SK-N-SH treated with all-trans-retinoic acid at 6 μM for 48 hours (cell line): ENCODE results near the gene ARHGEF4.
A peak's percentile ranks its signal among the peaks of the same experiment; 100 is the strongest.

ENCODE experiments used
- ATAC-seq: fragments of 200-7000 bp; cut with Tn5 transposase; 3 replicates; pipeline ENCODE4 v1.9.1; 2020; ENCODE audit warnings: mild to moderate bottlenecking, moderate library complexity
- ARNTL ChIP-seq: fragments of 450-650 bp; formaldehyde crosslinking; IDR thresholded peaks from 2 replicates; pipeline ENCODE4 v1.5.0; 2020; ENCODE audit warnings: low read depth, mild to moderate bottlenecking, moderate library complexity, borderline replicate concordance
- CSDC2 ChIP-seq: fragments of 250-450 bp; sonication (Bioruptor Pico); IDR thresholded peaks from 2 replicates; pipeline ENCODE4 v1.5.0; 2020; ENCODE audit warnings: mild to moderate bottlenecking, moderate library complexity
- ESRRG ChIP-seq: fragments of 250-450 bp; sonication (Bioruptor Pico); IDR thresholded peaks from 2 replicates; pipeline ENCODE4 v1.6.1; 2021; ENCODE audit warnings: mild to moderate bottlenecking
- GLIS3 ChIP-seq: fragments of 250-450 bp; sonication (Bioruptor Pico); IDR thresholded peaks from 2 replicates; pipeline ENCODE4 v1.5.0; 2020; ENCODE audit warnings: mild to moderate bottlenecking, moderate library complexity
- ISL1 ChIP-seq: fragments of 250-450 bp; sonication (Bioruptor Pico); IDR thresholded peaks from 2 replicates; pipeline ENCODE4 v2.1.2; 2022; ENCODE audit warnings: mild to moderate bottlenecking, moderate library complexity
- PPARA ChIP-seq: fragments of 250-450 bp; sonication (Bioruptor Pico); IDR thresholded peaks from 2 replicates; pipeline ENCODE4 v1.5.0; 2020; ENCODE audit warnings: mild to moderate bottlenecking, borderline replicate concordance
- RARB ChIP-seq: fragments of 250-450 bp; sonication (Bioruptor Pico); IDR thresholded peaks from 2 replicates; pipeline ENCODE4 v1.8.0; 2021; ENCODE audit warnings: mild to moderate bottlenecking, moderate library complexity
- SNAI2 ChIP-seq: fragments of 250-450 bp; sonication (Bioruptor Pico); IDR thresholded peaks from 2 replicates; pipeline ENCODE4 v1.5.0; 2020; ENCODE audit warnings: mild to moderate bottlenecking, moderate library complexity
- TCF4 ChIP-seq: fragments of 250-450 bp; sonication (Bioruptor Pico); IDR thresholded peaks from 2 replicates; pipeline ENCODE4 v1.8.0; 2021; ENCODE audit warnings: mild to moderate bottlenecking, moderate library complexity, borderline replicate concordance
- ZC3H10 ChIP-seq: fragments of 250-450 bp; sonication (Bioruptor Pico); IDR thresholded peaks from 2 replicates; pipeline ENCODE4 v1.5.1; 2021; ENCODE audit warnings: mild to moderate bottlenecking, moderate library complexity
- ZFP3 ChIP-seq: fragments of 250-450 bp; sonication (Bioruptor Pico); IDR thresholded peaks from 2 replicates; pipeline ENCODE4 v1.5.0; 2020; ENCODE audit warnings: mild to moderate bottlenecking, moderate library complexity
- ZFP30 ChIP-seq: fragments of 450-650 bp; formaldehyde crosslinking; IDR thresholded peaks from 2 replicates; pipeline ENCODE4 v1.5.0; 2022; ENCODE audit warnings: mild to moderate bottlenecking, moderate library complexity
- ZNF565 ChIP-seq: fragments of 450-650 bp; formaldehyde crosslinking; conservative IDR thresholded peaks from 2 replicates; pipeline ENCODE4 v1.5.0; 2020; ENCODE audit warnings: low read depth, mild to moderate bottlenecking, moderate library complexity
- ZNF70 ChIP-seq: fragments of 450-650 bp; formaldehyde crosslinking; IDR thresholded peaks from 2 replicates; pipeline ENCODE4 v1.5.0; 2020; ENCODE audit warnings: mild to moderate bottlenecking, moderate library complexity
- ZNF8 ChIP-seq: fragments of 450-650 bp; formaldehyde crosslinking; IDR thresholded peaks from 2 replicates; pipeline ENCODE4 v1.5.0; 2020; ENCODE audit warnings: mild to moderate bottlenecking, moderate library complexity
- TF ChIP-seq, protein P1 (sequence below): fragments of 250-450 bp; sonication (Bioruptor Pico); IDR thresholded peaks from 2 replicates; pipeline ENCODE4 v1.8.0; 2020; ENCODE audit warnings: mild to moderate bottlenecking, moderate library complexity, borderline replicate concordance
- TF ChIP-seq, protein P2 (sequence below): fragments of 250-450 bp; sonication (Bioruptor Pico); IDR thresholded peaks from 2 replicates; pipeline ENCODE4 v1.5.1; 2020; ENCODE audit warnings: low read depth, mild to moderate bottlenecking, moderate library complexity
- TF ChIP-seq, protein P3 (sequence below): fragments of 250-450 bp; sonication (Bioruptor Pico); IDR thresholded peaks from 2 replicates; pipeline ENCODE4 v1.5.0; 2020; ENCODE audit warnings: mild to moderate bottlenecking, moderate library complexity
- TF ChIP-seq, protein P4 (sequence below): fragments of 250-450 bp; sonication (Bioruptor Pico); IDR thresholded peaks from 2 replicates; pipeline ENCODE4 v1.5.1; 2021; ENCODE audit warnings: mild to moderate bottlenecking, moderate library complexity

The ARHGEF4 gene

DNA sequence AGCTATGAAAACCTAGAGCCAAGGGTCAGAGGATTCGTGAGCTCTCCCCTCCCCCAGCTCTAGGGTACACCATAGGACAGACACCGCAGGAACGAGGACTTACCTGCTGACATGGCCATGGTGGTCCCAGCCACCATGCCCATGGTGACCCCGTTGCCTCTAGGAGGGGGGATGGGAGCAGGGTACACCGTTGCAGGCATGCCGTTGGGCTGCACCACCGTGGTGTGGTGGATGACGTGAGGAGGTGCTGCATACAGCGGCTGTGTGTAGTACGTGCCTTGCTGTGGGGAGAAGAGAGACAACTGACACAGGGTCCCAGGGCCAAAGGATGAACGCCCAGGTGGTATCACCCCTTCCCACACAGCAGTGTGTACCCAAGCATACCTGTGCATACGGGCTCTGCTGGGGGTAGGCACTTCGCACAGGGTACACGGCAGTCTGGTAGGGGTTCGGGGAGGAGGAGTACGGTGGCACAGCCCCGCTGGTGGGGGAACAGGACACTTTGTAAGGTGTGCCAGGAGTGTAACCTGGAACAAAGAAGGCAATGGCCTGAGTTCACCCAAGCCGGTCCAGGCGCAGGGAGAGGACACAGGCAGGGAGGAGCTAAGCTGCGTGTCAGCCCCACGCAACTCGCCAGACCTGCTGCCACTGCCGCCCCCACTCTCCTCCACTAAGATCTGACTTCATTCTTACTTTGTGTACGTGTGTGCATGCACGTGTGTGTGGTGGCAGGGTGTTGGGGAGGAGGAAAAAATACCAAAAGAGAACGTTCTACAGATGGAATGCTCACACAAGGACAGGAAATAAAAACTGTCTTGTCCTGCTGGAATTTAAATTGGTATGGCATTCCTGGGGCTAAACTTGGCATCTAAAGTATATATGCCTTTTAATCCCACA, 218.7 kb downstream of the ARHGEF4 start:
- TF ChIP-seq ARNTL (CRISPR knock-in tag) (no peak), PPARA (no peak), ESRRG (CRISPR knock-in tag) (no peak), SNAI2 (CRISPR knock-in tag) (no peak), ZNF70 (CRISPR knock-in tag) (no peak), ZFP3 (CRISPR knock-in tag) (no peak), TCF4 (CRISPR knock-in tag) (no peak), ZC3H10 (CRISPR knock-in tag) (no peak)
- TF ChIP-seq, protein P1, sequence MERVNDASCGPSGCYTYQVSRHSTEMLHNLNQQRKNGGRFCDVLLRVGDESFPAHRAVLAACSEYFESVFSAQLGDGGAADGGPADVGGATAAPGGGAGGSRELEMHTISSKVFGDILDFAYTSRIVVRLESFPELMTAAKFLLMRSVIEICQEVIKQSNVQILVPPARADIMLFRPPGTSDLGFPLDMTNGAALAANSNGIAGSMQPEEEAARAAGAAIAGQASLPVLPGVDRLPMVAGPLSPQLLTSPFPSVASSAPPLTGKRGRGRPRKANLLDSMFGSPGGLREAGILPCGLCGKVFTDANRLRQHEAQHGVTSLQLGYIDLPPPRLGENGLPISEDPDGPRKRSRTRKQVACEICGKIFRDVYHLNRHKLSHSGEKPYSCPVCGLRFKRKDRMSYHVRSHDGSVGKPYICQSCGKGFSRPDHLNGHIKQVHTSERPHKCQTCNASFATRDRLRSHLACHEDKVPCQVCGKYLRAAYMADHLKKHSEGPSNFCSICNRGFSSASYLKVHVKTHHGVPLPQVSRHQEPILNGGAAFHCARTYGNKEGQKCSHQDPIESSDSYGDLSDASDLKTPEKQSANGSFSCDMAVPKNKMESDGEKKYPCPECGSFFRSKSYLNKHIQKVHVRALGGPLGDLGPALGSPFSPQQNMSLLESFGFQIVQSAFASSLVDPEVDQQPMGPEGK (CRISPR knock-in tag) = no peak
- TF ChIP-seq, protein P2, sequence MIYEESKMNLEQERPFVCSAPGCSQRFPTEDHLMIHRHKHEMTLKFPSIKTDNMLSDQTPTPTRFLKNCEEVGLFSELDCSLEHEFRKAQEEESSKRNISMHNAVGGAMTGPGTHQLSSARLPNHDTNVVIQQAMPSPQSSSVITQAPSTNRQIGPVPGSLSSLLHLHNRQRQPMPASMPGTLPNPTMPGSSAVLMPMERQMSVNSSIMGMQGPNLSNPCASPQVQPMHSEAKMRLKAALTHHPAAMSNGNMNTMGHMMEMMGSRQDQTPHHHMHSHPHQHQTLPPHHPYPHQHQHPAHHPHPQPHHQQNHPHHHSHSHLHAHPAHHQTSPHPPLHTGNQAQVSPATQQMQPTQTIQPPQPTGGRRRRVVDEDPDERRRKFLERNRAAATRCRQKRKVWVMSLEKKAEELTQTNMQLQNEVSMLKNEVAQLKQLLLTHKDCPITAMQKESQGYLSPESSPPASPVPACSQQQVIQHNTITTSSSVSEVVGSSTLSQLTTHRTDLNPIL (CRISPR knock-in tag) = no peak
- ATAC-seq = peak; percentile 89

DNA sequence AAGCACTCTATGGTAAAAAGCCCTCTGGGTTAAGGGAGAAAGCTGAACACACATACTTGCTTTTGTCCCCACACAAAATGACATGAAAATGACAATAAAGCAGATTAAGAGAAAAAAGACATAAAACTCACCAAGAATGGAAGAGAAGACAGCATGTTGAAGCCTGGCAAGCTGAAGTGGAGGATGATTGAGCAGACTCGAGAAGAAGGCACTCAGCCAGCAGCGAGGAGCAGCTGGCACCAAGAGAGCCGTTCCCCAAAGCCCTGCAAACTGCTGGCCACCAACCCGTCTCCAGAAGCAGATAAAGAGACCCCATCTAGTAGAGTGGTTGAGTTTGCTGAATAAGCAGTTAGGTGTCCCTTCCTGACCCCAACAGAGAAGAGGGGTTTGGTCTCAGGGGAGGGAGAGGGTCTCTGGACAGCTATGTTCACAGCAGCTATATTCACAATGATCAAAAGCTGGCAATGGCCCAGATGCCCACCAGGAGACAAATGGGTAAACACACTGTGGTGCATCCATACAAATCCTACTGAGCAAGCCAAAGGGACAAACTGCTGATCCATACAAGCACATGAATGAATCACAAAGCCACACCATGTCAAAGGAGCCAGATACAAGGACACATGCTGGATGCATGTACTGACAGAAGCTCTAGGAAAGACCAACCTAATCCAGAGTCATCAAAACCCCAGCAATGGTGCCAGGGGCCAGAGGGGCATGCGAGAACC, 219.7 kb downstream of the ARHGEF4 start:
- ATAC-seq = peak; percentile 12
- TF ChIP-seq ZNF70 (CRISPR knock-in tag) = no peak
- TF ChIP-seq, protein P1 (CRISPR knock-in tag) = no peak
- no peak for TF ChIP-seq ZFP30
- TF ChIP-seq, protein P3, sequence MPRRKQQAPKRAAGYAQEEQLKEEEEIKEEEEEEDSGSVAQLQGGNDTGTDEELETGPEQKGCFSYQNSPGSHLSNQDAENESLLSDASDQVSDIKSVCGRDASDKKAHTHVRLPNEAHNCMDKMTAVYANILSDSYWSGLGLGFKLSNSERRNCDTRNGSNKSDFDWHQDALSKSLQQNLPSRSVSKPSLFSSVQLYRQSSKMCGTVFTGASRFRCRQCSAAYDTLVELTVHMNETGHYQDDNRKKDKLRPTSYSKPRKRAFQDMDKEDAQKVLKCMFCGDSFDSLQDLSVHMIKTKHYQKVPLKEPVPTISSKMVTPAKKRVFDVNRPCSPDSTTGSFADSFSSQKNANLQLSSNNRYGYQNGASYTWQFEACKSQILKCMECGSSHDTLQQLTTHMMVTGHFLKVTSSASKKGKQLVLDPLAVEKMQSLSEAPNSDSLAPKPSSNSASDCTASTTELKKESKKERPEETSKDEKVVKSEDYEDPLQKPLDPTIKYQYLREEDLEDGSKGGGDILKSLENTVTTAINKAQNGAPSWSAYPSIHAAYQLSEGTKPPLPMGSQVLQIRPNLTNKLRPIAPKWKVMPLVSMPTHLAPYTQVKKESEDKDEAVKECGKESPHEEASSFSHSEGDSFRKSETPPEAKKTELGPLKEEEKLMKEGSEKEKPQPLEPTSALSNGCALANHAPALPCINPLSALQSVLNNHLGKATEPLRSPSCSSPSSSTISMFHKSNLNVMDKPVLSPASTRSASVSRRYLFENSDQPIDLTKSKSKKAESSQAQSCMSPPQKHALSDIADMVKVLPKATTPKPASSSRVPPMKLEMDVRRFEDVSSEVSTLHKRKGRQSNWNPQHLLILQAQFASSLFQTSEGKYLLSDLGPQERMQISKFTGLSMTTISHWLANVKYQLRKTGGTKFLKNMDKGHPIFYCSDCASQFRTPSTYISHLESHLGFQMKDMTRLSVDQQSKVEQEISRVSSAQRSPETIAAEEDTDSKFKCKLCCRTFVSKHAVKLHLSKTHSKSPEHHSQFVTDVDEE (CRISPR knock-in tag) = no peak
- no peak for TF ChIP-seq ZNF565
- TF ChIP-seq ZC3H10 (CRISPR knock-in tag) = no peak
- TF ChIP-seq ARNTL (CRISPR knock-in tag) = no peak
- no peak for TF ChIP-seq ZFP3 (CRISPR knock-in tag)
- TF ChIP-seq RARB (CRISPR knock-in tag) = no peak
- no peak for TF ChIP-seq TCF4 (CRISPR knock-in tag)
- TF ChIP-seq, protein P2 (CRISPR knock-in tag) = no peak

DNA sequence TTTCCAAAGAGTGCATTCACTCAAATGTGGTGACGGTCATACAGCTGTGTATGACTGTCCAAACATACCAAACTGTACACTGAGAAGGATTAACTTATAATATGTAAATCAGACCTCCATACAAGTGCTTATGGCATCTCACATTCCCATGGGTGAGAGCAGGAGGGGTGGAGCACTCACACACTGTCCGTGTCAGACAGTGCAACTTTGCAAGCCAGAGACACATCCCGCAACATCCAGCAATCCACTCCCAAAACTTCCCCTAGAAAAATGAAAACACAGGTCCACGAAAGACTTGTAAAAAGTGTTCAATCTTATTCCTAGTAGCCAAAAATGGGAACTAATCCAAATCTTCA, 220.2 kb downstream of the ARHGEF4 start:
- peak; percentile 4; the same call in 1 of the 3 replicates for ATAC-seq
- TF ChIP-seq CSDC2 (CRISPR knock-in tag) = no peak
- TF ChIP-seq, protein P3 (CRISPR knock-in tag) = no peak
- no peak for TF ChIP-seq RARB (CRISPR knock-in tag)
- TF ChIP-seq GLIS3 (CRISPR knock-in tag) = no peak
- TF ChIP-seq ZNF8 = no peak
- TF ChIP-seq SNAI2 (CRISPR knock-in tag) = no peak
- TF ChIP-seq ESRRG (CRISPR knock-in tag) = no peak
- no peak for TF ChIP-seq ISL1
- TF ChIP-seq, protein P4, sequence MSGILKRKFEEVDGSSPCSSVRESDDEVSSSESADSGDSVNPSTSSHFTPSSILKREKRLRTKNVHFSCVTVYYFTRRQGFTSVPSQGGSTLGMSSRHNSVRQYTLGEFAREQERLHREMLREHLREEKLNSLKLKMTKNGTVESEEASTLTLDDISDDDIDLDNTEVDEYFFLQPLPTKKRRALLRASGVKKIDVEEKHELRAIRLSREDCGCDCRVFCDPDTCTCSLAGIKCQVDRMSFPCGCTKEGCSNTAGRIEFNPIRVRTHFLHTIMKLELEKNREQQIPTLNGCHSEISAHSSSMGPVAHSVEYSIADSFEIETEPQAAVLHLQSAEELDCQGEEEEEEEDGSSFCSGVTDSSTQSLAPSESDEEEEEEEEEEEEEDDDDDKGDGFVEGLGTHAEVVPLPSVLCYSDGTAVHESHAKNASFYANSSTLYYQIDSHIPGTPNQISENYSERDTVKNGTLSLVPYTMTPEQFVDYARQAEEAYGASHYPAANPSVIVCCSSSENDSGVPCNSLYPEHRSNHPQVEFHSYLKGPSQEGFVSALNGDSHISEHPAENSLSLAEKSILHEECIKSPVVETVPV (CRISPR knock-in tag) = no peak
- no peak for TF ChIP-seq ZFP30
- no peak for TF ChIP-seq PPARA
